GM20000 (cell line): ENCODE measurements around the gene FRYL.

Source experiments
- DNase-seq: peaks from one replicate; pipeline ENCODE4 v3.0.0; 2012; ENCODE audit warnings: low spot score
- CTCF ChIP-seq: IDR thresholded peaks from 2 replicates; pipeline ENCODE4 v1.5.1; 2012; ENCODE audit warnings: mild to moderate bottlenecking, control low read depth; ENCODE audit errors: extremely low read depth, missing control alignments

Gene FRYL

GRCh38 chr4:48795108-48795507 lies 15.0 kb upstream of the FRYL start:
- TF ChIP-seq CTCF, result no peak
- DNase-seq, result no peak

- no peak for TF ChIP-seq CTCF
- DNase-seq, result no peak
Observed at GRCh38 chr4:48792348-48793006, 12.4 kb upstream of the FRYL start.

GRCh38 chr4:48791313-48791712 lies 11.2 kb upstream of the FRYL start:
- no peak for DNase-seq
- TF ChIP-seq CTCF, result no peak

- TF ChIP-seq CTCF, result no peak
Observed at GRCh38 chr4:48790561-48790960, 10.5 kb upstream of the FRYL start.

GRCh38 chr4:48787056-48787455 lies 7.0 kb upstream of the FRYL start:
- TF ChIP-seq CTCF, result no peak
- DNase-seq, result no peak

More at GRCh38 chr4:48790561-48790960, 10.5 kb upstream of the FRYL start:
- no peak for DNase-seq

- TF ChIP-seq CTCF, result no peak
- DNase-seq, result no peak
Observed at GRCh38 chr4:48786549-48786948, 6.5 kb upstream of the FRYL start.

- DNase-seq, result no peak
- TF ChIP-seq CTCF, result no peak
Observed at GRCh38 chr4:48785302-48785701, 5.2 kb upstream of the FRYL start.
